ENCODE measurements around the gene LGALS8. TPM values are rescaled to one million over a fixed set of nuclear protein-coding genes. Genes with fewer than 3 reads are reported as not detected.
A peak's percentile ranks its signal among the peaks of the same experiment; 100 is the strongest.

LGALS8 gene
- total and polyA plus RNA-seq, 8 donors: 18.5 to 55.1 (median 27.2) TPM

- 95% methylated on average over 1 of the region's 1 CpG for WGBS, 2 donors
- no peak for ATAC-seq
- Histone ChIP-seq H3K9me3 (no peaks in the 10 kb centered on the region), H3K36me3 (peaks cover 0 to 9% (median 6%) of the 10 kb centered on the region in 3 donors), H3K4me3 (no peak overlapping the region), H3K27me3 (no peaks in the 10 kb centered on the region), H3K27ac (no peak overlapping the region), H3K4me1 (peaks cover 0 to 9% (median 3%) of the 10 kb centered on the region in 3 donors)
- intact Hi-C loops (cut with DNase I): loop anchor here in 1 of 3 donors (10.0 kb wide), 1 partner anchor 430 kb away; no protein-coding TSS in a partner anchor
- TF ChIP-seq, protein P1, sequence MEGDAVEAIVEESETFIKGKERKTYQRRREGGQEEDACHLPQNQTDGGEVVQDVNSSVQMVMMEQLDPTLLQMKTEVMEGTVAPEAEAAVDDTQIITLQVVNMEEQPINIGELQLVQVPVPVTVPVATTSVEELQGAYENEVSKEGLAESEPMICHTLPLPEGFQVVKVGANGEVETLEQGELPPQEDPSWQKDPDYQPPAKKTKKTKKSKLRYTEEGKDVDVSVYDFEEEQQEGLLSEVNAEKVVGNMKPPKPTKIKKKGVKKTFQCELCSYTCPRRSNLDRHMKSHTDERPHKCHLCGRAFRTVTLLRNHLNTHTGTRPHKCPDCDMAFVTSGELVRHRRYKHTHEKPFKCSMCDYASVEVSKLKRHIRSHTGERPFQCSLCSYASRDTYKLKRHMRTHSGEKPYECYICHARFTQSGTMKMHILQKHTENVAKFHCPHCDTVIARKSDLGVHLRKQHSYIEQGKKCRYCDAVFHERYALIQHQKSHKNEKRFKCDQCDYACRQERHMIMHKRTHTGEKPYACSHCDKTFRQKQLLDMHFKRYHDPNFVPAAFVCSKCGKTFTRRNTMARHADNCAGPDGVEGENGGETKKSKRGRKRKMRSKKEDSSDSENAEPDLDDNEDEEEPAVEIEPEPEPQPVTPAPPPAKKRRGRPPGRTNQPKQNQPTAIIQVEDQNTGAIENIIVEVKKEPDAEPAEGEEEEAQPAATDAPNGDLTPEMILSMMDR (IDR thresholded peaks at IDR 0.05): no peak
- no peak for DNase-seq
- no peak for FAIRE-seq
These were observed 11.4 kb downstream of the LGALS8 start for GRCh38 chr1:236535190-236535589.

DNA sequence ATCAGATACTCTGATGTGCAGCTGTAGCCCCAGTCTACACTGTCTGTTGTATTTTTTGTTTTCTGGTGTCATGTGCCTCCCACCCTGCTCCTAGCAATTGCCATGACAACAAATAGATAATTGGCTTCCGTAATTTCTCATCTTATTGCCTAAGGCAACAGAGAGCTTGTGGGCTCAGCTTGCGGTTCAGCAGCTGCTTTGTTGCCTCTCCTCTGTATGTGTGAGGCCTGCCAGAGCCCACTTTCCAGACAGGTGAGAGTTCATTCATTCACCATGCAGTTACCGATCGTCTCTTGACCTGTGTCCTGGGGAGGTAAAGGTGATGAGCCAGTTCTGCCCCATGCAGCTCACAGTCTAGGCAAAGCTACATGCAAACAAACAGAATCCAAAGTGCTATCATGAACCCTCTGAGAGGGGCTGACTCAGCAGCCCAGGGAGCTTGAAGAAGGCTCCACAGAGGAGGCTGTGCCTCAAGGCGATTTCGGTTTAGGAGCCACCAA, 11.9 kb downstream of the LGALS8 start:
- no peaks in the 10 kb centered on the region for H3K9me3 ChIP-seq
- ATAC-seq: no peak
- TF ChIP-seq, protein P1 (IDR thresholded peaks at IDR 0.05): no peak
- no peak overlapping the region for H3K4me3 ChIP-seq
- H3K4me1 ChIP-seq: peaks cover 0 to 9% (median 3%) of the 10 kb centered on the region in 3 donors
- H3K27ac ChIP-seq: no peak overlapping the region
- FAIRE-seq: no peak
- H3K36me3 ChIP-seq: peaks cover 0 to 10% (median 9%) of the 10 kb centered on the region in 3 donors
- intact Hi-C loops (cut with DNase I): loop anchor here in 1 of 3 donors (10.0 kb wide), 1 partner anchor 431 kb away; no protein-coding TSS in a partner anchor
- WGBS, 2 donors: 88 to 94% methylated on average over 6 of the region's 6 CpGs
- no peak for DNase-seq
- no peaks in the 10 kb centered on the region for H3K27me3 ChIP-seq

- H3K27me3 ChIP-seq: no peaks in the 10 kb centered on the region
- peaks cover 0 to 18% (median 9%) of the 10 kb centered on the region in 3 donors for H3K36me3 ChIP-seq
- FAIRE-seq: no peak
- 46 to 50% methylated on average over 5 of the region's 5 CpGs for WGBS, 2 donors
- H3K9me3 ChIP-seq: no peaks in the 10 kb centered on the region
- TF ChIP-seq, protein P1 (IDR thresholded peaks at IDR 0.05): no peak
- H3K4me3 ChIP-seq: no peak overlapping the region
- intact Hi-C loops (cut with DNase I): loop anchor here in 1 of 3 donors (10.0 kb wide), 1 partner anchor 432 kb away; no protein-coding TSS in a partner anchor
- DNase-seq: peak in 4 of 6 donors; percentile 34 to 68 (median 53)
- peaks cover 0 to 9% (median 3%) of the 10 kb centered on the region in 3 donors for H3K4me1 ChIP-seq
- H3K27ac ChIP-seq: no peak overlapping the region
- ATAC-seq: peak; percentile 35 to 59 (median 42)
These were observed 12.8 kb downstream of the LGALS8 start for GRCh38 chr1:236536540-236536939.

- TF ChIP-seq, protein P1 (IDR thresholded peaks at IDR 0.05): no peak
- H3K36me3 ChIP-seq: peaks cover 6 to 60% (median 26%) of the 10 kb centered on the region in 3 donors
- H3K9me3 ChIP-seq: no peaks in the 10 kb centered on the region
- H3K27ac ChIP-seq: no peak overlapping the region
- no peaks in the 10 kb centered on the region for H3K27me3 ChIP-seq
- DNase-seq: no peak
- no peak for FAIRE-seq
- WGBS, 2 donors: 76 to 84% methylated on average over 4 of the region's 4 CpGs
- H3K4me3 ChIP-seq: no peak overlapping the region
- intact Hi-C loops (cut with DNase I): loop anchor here in 2 of 3 donors (10.0 kb wide), 1 partner anchor 54 kb away; no protein-coding TSS in a partner anchor
- ATAC-seq: no peak
- H3K4me1 ChIP-seq: peaks cover 0 to 3% (median 0%) of the 10 kb centered on the region in 3 donors
These were observed 17.2 kb downstream of the LGALS8 start for GRCh38 chr1:236540813-236541465.

Data from pancreas (tissue), 10 donors.